Measurements from ENCODE around the gene TAF11. TPM values are rescaled to one million over a fixed set of nuclear protein-coding genes. Genes with fewer than 3 reads are reported as not detected.
"Not testable (repeated sequence)": the region's sequence is repeated elsewhere in the genome, so short reads cannot be mapped to it uniquely, and the experiment has no call there.

TAF11 gene
- total RNA-seq, result 13.7 TPM
- long read RNA-seq, transcript TAF11-201 (5 exons, 1,580 nt), result major isoform, 27 of 29 reads
- long read RNA-seq, partial matches to known transcripts, result 0 of 29 reads
- long read RNA-seq, other reads (novel, unspliced or antisense), result 2 of 29 reads

GRCh38 chr6:34887753-34888513 lies at the start of gene TAF11:
Gene TAF11, minus strand, starts transcription at chr6:34888042. Its CDS starts 85 bp downstream, at chr6:34887957.
- intact Hi-C loops (cut with DNase I), result loop anchor here (5.0 kb wide), 1 partner anchor 74 kb away; no protein-coding TSS in a partner anchor
- peak; percentile 94 for ATAC-seq (ENCODE audit: poor library complexity)
- DNase-seq, result peak; percentile 97

DNA sequence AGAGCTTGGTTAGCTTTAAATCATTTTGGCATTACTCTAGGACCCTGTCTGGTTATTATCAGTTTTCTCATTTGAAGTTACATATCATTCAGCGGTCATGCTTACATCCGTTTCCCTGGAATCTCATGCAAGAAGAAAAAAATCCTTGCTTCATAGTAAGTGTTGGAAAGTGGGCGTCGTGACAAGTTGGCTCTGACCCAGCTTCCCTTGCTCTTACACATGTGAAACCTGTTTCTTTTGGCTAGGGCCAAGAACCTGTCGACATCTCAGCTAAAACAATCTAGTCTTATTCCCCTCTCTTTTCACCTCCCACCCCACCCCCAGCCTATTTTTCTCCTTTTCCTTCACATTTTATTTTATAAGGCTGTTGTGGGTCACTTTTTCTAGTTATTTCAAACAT lies 46.7 kb upstream of the TAF11 start:
- ATAC-seq (ENCODE audit: poor library complexity), result peak; percentile 70
- intact Hi-C loops (cut with DNase I), result no loop called here
- peak; percentile 90 for DNase-seq

- ATAC-seq (ENCODE audit: poor library complexity); DNase-seq; intact Hi-C loops (cut with DNase I): not testable (repeated sequence)
Measured at GRCh38 chr6:34932202-34932601, 44.4 kb upstream of the TAF11 start.

DNA sequence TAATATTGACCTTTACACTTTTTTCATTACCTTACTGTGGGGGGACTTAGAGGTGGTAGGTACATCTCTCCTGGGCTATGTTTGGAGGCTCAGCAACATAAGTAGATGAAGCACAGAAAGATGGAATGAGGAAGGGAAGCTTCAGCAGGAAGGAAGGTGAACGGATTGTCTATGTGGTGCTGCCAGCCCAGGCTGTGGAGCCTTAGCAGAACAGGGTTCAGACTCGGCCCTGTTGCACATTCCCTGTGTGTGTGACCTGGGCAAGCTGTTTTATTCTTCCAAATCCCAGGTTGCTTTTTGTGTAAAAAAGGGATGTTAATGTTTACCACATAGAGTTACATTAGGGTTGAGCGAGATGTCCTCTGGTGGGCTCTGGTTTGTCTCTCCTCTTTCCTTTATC lies 42.4 kb upstream of the TAF11 start:
- no peak for ATAC-seq (ENCODE audit: poor library complexity)
- no peak for DNase-seq
- intact Hi-C loops (cut with DNase I), result no loop called here

- intact Hi-C loops (cut with DNase I), result no loop called here
- DNase-seq (no peak), ATAC-seq (ENCODE audit: poor library complexity) (no peak)
Measured at GRCh38 chr6:34929241-34929978, 41.6 kb upstream of the TAF11 start.

GRCh38 chr6:34928695-34929094 lies 40.9 kb upstream of the TAF11 start:
- no peak for ATAC-seq (ENCODE audit: poor library complexity)
- DNase-seq, result no peak
- intact Hi-C loops (cut with DNase I), result no loop called here

- ATAC-seq (ENCODE audit: poor library complexity) (no peak), DNase-seq (no peak)
- intact Hi-C loops (cut with DNase I), result no loop called here
Measured at GRCh38 chr6:34928220-34928619, 40.4 kb upstream of the TAF11 start.

DNA sequence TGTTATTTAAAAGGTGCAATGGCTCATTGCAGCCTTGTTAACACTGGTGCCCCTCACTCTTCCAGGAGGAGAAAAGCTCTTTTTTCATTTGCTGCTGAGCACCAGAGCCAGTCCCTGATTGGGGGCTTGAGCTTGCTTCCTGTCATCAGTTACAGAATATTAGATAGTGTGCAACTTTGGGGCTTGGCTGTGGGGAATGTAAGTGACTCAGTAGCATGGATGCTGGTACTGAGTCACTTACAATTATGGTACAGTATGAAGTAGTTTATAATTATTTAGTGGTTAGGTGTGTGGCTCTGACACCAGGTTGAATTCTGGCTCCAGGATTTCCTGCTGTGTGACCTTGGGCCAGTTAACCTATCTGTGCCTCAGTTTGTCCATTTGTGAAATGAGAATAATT lies 38.8 kb upstream of the TAF11 start:
- intact Hi-C loops (cut with DNase I), result no loop called here
- DNase-seq (no peak), ATAC-seq (ENCODE audit: poor library complexity) (no peak)

DNA sequence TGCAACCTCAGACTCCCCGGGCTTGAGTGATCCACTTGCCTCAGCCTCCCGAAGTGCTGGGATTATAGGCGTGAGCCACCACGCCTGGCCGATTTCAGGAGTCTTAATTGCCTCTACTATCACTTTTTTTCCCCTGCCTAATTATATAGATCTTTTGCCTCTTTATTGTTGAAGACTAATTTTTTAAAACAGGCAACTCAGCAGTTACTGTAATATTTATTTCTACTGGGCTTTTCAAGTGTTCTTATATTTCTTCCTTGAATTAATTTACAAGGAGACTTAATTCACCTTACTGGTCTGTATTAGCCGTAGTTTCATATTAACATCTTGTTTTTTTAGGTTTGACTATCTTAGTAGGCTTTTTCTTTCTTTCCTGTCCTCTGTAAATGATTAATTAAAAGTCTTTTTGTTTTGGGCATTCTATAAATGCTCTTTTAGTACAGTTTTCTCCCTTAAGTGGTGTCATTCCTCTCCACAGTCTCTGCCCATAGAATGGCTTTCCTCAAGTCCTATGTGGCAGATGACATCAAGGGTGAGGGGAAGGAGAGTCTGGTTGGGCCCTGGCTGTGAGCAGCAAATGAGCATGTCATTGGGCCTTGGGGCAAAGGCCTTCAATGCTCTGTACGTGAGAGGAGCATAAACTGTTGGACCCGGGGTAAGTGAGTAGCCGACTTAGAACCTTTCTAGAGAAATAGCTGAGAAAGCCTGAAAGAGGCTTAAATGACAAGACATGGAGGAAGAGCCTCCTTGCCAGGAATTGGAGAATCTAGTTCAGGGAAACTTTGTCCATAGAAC lies 37.2 kb upstream of the TAF11 start:
- ATAC-seq (ENCODE audit: poor library complexity), result no peak
- intact Hi-C loops (cut with DNase I), result no loop called here
- DNase-seq, result no peak

DNA sequence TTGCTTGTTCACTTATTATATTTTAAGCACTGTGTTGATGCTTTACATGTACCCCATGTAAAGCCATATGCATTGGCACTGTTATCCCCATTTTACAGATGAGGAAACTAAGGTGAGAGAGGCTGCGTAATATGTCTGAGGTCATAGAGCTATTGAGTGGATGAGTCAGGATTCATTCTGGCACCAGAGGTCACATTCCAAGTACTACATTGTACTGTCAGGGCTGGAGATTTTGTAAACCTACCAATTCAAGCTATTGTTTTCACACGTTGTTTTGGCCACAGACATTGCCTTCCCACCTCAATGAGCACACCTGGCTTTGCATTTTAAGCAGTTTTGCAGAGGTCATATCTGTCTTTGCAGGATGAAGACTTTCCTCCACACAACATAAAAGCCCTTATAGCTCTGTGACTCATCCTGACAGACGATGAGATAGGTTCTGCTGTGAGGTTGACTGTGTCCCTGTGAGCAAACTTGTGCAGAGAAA lies 34.4 kb upstream of the TAF11 start:
- intact Hi-C loops (cut with DNase I), result no loop called here
- no peak for ATAC-seq (ENCODE audit: poor library complexity)

DNA sequence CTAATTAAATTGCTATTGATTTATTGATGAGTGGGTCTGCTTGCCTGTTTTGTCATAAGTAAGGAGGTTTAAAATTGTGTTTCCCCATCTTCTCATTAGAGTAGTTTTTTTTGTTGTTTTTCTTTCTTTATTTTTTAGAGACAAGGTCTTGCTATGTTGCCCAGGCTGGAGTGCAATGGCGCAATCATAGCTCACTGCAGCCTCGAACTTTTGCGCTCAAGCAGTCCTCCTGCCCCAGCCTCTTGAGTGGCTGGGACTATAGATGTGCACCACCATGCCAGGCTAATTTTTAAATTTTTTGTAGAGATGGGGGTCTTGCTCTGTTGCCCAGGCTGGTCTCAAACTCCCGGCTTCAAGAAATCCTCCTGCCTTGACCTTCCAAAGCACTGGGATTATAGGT lies 32.3 kb upstream of the TAF11 start:
- intact Hi-C loops (cut with DNase I), result no loop called here
- ATAC-seq (ENCODE audit: poor library complexity), result no peak
- no peak for DNase-seq

More for the DNA sequence above, 34.4 kb upstream of the TAF11 start:
- DNase-seq, result no peak

- DNase-seq, result no peak
- ATAC-seq (ENCODE audit: poor library complexity), result peak; percentile 13
- intact Hi-C loops (cut with DNase I), result no loop called here
Measured at GRCh38 chr6:34919651-34920050, 31.8 kb upstream of the TAF11 start.

GRCh38 chr6:34917626-34918285 lies 29.9 kb upstream of the TAF11 start:
- ATAC-seq (ENCODE audit: poor library complexity) (no peak), DNase-seq (no peak)
- intact Hi-C loops (cut with DNase I), result no loop called here

GRCh38 chr6:34916348-34916967 lies 28.6 kb upstream of the TAF11 start:
- DNase-seq (no peak), ATAC-seq (ENCODE audit: poor library complexity) (peak; percentile 32)
- intact Hi-C loops (cut with DNase I), result no loop called here

DNA sequence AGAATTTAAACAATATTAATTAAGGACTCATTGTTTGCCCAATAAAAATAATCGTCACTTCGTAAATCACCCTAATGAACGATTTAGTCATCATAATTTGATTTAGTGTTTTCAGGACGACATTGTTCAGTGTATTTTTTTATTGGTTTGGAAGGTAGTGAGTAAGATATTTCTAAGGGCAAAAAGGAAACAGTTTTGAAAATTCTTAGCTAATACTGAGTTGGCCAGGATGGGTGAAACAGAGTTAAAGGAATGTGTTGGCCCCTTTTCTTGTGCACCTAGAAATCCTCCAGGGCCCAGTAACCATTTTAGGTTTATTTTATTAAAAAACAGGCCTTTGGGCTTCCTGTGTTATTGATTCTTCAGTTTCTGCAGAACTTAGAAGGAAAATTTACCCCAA lies 26.5 kb upstream of the TAF11 start:
- intact Hi-C loops (cut with DNase I), result no loop called here
- ATAC-seq (ENCODE audit: poor library complexity), result no peak

GRCh38 chr6:34912715-34913464 lies 25.0 kb upstream of the TAF11 start:
- no peak for DNase-seq
- intact Hi-C loops (cut with DNase I), result no loop called here
- ATAC-seq (ENCODE audit: poor library complexity), result no peak

More for the DNA sequence above, 26.5 kb upstream of the TAF11 start:
- no peak for DNase-seq

DNA sequence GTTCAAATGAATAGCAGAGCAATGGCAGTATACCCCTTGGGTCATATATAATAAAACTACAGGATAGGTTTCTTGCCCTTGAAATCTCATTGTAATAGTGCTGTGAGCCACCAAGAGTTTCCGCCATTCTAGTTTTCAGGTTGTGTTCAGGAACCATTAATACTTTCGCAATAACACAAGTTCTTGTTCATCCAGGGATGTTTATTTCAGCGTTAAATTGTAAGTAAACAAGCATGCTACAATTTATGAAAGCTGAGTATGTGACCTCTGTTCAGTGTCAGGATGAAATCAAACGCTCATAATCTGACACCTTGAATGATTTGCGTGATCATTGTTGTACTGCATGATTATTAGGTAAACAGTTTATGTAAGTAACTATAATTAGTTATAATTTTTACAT lies 24.0 kb upstream of the TAF11 start:
- ATAC-seq (ENCODE audit: poor library complexity), result no peak
- intact Hi-C loops (cut with DNase I), result no loop called here
- DNase-seq, result no peak

Measured in Right ventricle myocardium superior (tissue), 1 donor.